HG03060 (cell line): ENCODE measurements around the gene NATD1.
A peak's percentile ranks its signal among the peaks of the same experiment; 100 is the strongest.

Experiments used
- ATAC-seq: cut with Tn5 transposase; IDR thresholded peaks from one replicate; pipeline ENCODE4 v1.9.1; 2021; ENCODE audit warnings: low read depth, moderate number of reproducible peaks; ENCODE audit not compliant: unreplicated experiment

The NATD1 gene

GRCh38 chr17:21223086-21223485 is 30.1 kb downstream of the NATD1 start:
- no peak for ATAC-seq

GRCh38 chr17:21218831-21219380 is 34.3 kb downstream of the NATD1 start:
- ATAC-seq: no peak

- no peak for ATAC-seq
These were observed 35.1 kb downstream of the NATD1 start for GRCh38 chr17:21218101-21218500.

- ATAC-seq: no peak
These were observed 35.9 kb downstream of the NATD1 start for GRCh38 chr17:21217346-21217745.

GRCh38 chr17:21215935-21216334 is 37.3 kb downstream of the NATD1 start:
- no peak for ATAC-seq

- peak; percentile 8 for ATAC-seq
These were observed 38.3 kb downstream of the NATD1 start for GRCh38 chr17:21214777-21215541.

- ATAC-seq: peak; percentile 88
These were observed 39.0 kb downstream of the NATD1 start, which contains the start of gene TMEM11 for GRCh38 chr17:21214015-21214776. TMEM11 (minus strand) TSS chr17:21214161; CDS start chr17:21214152, 9 bp downstream.

GRCh38 chr17:21213638-21214014 is 39.6 kb downstream of the NATD1 start:
- peak; percentile 14 for ATAC-seq

- no peak for ATAC-seq
These were observed 40.2 kb downstream of the NATD1 start for GRCh38 chr17:21212826-21213637.

- no peak for ATAC-seq
These were observed 41.3 kb downstream of the NATD1 start for GRCh38 chr17:21211825-21212479.

GRCh38 chr17:21210411-21211076 is 42.7 kb downstream of the NATD1 start:
- no peak for ATAC-seq

GRCh38 chr17:21209511-21210175 is 43.6 kb downstream of the NATD1 start:
- ATAC-seq: no peak

- no peak for ATAC-seq
These were observed 44.9 kb downstream of the NATD1 start for GRCh38 chr17:21208352-21208751.

GRCh38 chr17:21204935-21205334 is 48.3 kb downstream of the NATD1 start:
- ATAC-seq: no peak

- no peak for ATAC-seq
These were observed 50.7 kb downstream of the NATD1 start for GRCh38 chr17:21202512-21202911.

GRCh38 chr17:21201874-21202273 is 51.3 kb downstream of the NATD1 start:
- no peak for ATAC-seq

- ATAC-seq: no peak
These were observed 52.0 kb downstream of the NATD1 start for GRCh38 chr17:21201298-21201595.

GRCh38 chr17:21200590-21201297 is 52.5 kb downstream of the NATD1 start:
- no peak for ATAC-seq

GRCh38 chr17:21199856-21200255 is 53.4 kb downstream of the NATD1 start:
- no peak for ATAC-seq
